DMS114 treated with DMSO at 0.1 percent for 48 hours (cell line): ENCODE results near the gene DHRS1.
"Not testable (repeated sequence)": the region's sequence is repeated elsewhere in the genome, so short reads cannot be mapped to it uniquely, and the experiment has no call there.

Source experiments
- DNase-seq: peaks from one replicate; lab custom pipeline; 2025; ENCODE audit not compliant: unreplicated experiment; lab: John Stamatoyannopoulos, UW

Gene DHRS1

GRCh38 chr14:24329073-24329663 lies 29.6 kb upstream of the DHRS1 start:
- no peak for DNase-seq

DNA sequence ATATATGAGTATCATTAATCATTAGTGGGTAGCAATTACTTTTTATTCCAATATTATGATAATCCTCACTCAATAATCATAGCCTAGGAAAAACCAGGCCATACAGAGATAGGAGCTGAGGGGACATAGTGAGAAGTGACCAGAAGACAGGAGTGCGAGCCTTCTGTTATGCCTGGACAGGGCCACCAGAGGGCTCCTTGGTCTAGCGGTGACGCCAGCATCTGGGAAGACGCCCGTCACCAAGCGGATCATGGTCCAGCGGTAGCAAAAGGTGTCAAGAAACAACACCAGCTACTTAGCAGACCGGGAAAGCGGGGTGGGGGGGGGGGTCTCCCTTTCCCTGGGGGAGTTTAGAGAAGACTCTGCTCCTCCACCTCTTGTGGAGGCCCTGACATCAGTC lies 28.3 kb upstream of the DHRS1 start:
- not testable (repeated sequence) for DNase-seq

- DNase-seq, result no peak
Observed at GRCh38 chr14:24327303-24327702, 27.7 kb upstream of the DHRS1 start.

GRCh38 chr14:24325963-24326362 lies 26.4 kb upstream of the DHRS1 start:
- no peak for DNase-seq

DNA sequence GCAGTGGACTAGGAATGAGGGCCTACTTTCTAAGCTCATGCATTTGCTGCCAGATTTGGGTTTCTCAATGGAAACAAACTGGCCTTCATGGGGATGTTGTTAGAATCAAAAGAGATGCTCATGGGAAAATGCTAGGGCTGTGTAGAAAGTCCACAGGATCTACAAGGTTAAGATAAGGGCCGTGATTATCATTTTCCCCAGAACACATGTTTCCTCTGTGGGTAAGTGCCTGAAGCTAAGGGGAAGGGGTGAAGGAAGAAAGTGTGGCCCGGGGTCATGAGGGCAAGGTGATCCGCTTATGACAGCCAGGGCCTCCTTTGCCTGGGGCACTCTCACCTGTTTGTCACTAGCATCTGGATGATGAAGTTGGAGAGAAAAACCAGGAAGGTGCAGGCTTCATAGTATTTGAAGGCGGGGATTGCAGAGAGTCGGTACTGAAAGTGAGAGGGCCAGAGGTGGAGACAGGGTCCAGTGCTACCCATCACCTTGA lies 25.5 kb upstream of the DHRS1 start:
- DNase-seq, result no peak

GRCh38 chr14:24324024-24324423 lies 24.4 kb upstream of the DHRS1 start:
- DNase-seq, result no peak

- no peak for DNase-seq
Observed at GRCh38 chr14:24323341-24323740, 23.8 kb upstream of the DHRS1 start.

GRCh38 chr14:24322672-24323071 lies 23.1 kb upstream of the DHRS1 start:
- no peak for DNase-seq

DNA sequence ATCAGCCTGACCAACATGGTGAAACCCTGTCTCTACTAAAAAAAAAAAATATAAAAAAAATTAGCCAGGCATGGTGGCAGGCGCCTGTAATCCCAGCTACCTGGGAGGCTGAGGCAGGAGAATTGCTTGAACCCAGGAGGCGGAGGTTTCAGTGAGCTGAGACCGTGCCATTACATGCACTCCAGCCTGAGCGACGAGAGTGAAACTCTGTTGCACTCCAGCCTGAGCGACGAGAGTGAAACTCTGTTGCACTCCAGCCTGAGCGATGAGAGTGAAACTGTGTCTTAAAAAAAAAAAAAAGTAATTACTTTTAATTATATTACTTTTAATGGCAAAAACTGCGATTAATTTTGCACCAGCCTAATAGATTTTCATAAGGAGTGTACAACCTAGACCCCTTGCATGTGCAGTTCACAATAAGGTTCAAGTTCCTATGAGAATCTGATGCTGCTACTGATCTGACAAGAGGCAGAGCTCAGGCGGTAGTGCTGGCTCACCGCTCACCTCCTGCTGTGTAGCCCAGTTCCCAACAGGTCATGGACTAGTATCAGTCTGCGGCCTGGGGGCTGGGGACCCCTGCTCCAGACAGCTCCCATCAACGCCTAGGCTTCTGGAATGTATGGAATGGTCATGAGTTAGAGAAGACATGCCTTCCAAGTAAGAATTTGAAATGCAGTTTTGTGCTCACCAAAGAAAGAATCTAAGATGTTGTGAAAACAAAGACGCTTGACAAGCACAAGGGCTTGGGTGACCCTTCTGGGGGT lies 21.8 kb upstream of the DHRS1 start:
- DNase-seq, result no peak

DNA sequence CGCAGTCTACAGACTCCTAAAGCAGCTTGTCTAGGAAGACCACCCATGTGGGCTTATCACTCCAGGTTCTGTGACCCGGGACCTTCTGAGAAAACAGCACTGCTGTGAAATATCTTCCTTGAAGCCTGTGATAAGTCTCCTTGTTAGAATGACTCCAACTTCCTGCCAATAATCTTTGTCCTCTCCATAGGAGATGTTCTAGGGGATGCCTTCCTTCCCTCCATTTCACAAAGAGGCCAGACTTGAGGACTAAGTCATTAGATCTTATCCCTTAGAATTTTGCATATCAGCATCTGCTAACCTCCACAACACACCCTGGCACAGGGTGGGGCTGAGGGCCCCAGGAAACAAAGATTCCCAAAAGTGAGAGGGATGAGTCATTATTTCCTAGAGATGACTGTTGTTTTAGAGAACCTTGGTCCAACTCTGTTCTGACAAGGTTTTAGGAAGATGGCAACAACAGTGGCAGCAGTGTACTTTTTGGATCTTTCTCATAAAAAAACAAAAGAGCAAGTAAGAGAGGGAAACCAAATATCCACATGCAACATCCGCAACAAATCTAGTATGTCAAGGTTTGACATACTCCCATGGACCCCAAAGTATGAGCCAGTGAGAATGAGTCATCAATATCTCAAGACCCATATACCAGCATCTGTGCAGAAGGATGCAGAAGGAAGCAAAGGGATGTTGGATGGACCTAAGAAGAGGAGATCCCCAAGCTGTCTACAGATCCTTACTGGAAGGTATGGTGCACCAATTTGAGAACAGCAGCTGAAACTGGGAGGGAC lies 17.8 kb upstream of the DHRS1 start:
- DNase-seq, result no peak

DNA sequence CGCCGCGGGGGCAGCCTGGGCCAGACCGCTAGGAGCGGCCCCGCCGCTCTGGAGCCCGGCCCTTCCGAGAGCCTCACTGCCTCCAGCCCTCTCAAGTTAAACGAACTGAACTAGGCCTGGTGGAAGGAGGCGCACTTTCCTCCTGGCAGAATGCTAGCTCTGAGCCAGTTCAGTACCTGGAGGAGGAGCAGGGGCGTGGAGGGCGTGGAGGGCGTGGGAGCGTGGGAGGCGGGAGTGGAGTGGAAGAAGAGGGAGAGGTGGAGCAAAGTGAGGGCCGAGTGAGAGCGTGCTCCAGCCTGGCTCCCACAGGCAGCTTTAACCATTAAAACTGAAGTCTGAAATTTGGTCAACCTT lies 17.0 kb upstream of the DHRS1 start:
- no peak for DNase-seq

DNA sequence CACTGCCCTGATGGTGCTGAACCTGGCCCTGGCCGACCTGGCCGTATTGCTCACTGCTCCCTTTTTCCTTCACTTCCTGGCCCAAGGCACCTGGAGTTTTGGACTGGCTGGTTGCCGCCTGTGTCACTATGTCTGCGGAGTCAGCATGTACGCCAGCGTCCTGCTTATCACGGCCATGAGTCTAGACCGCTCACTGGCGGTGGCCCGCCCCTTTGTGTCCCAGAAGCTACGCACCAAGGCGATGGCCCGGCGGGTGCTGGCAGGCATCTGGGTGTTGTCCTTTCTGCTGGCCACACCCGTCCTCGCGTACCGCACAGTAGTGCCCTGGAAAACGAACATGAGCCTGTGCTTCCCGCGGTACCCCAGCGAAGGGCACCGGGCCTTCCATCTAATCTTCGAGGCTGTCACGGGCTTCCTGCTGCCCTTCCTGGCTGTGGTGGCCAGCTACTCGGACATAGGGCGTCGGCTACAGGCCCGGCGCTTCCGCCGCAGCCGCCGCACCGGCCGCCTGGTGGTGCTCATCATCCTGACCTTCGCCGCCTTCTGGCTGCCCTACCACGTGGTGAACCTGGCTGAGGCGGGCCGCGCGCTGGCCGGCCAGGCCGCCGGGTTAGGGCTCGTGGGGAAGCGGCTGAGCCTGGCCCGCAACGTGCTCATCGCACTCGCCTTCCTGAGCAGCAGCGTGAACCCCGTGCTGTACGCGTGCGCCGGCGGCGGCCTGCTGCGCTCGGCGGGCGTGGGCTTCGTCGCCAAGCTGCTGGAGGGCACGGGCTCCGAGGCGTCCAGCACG lies 16.4 kb upstream of the DHRS1 start:
- DNase-seq, result no peak

GRCh38 chr14:24315243-24315806 lies 15.7 kb upstream of the DHRS1 start:
- no peak for DNase-seq

DNA sequence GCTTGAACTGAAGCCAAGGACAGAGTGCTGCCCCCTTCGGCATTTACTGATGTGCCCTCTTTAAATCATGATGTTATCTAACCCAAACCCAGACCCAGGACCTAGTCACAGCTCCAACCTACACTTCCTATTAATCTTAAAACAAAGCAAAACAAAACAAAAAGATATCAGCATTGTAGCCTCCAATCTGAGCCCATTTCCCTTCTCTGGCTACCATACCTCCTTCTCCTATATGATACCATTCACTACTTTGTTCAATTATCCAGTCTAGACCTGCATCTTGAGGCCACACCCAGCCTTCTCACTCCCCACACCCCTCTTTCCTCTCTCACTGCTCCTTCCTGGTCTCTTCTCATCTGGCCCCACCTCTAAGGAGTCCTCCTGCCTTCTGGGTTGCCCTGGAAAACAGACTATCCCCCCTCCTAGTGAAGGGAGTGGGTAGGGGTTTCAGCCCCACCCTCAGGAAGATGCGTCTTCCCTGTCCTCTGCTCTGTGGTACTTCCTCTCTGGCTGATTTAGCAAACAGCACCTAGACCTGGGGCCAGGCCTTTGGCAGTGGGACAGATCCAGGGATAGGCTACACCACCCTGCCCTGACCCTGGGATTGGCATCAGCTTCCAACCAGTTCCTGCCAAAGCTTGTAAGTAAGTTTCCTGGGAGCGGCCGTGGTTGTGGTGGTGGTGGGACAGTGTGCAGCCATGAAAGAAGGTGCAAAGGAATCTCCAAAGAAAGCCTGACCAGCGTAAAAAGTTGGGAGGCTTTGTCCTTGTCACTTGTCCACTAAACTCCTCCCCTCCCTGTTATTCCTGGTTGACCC lies 15.0 kb upstream of the DHRS1 start:
- no peak for DNase-seq

DNA sequence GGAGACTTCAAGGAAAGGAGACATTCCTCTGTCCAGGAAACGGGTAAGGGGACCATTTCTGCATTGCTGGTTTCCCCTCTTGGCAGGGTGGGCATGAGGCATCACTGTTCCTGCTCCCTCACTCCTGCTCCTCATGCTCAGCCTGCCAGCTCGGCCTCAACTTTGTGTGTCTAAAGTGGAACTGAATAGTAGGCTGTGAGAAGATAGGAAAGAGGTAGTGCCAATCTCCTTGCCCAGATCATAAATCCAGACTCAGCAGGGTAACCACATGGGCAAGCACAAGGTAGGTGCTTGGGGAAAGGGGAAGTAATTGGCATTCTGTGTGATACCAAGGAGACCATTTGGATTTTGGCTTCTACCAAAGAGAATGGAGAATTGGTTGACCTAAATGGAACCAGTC lies 14.3 kb upstream of the DHRS1 start:
- no peak for DNase-seq

DNA sequence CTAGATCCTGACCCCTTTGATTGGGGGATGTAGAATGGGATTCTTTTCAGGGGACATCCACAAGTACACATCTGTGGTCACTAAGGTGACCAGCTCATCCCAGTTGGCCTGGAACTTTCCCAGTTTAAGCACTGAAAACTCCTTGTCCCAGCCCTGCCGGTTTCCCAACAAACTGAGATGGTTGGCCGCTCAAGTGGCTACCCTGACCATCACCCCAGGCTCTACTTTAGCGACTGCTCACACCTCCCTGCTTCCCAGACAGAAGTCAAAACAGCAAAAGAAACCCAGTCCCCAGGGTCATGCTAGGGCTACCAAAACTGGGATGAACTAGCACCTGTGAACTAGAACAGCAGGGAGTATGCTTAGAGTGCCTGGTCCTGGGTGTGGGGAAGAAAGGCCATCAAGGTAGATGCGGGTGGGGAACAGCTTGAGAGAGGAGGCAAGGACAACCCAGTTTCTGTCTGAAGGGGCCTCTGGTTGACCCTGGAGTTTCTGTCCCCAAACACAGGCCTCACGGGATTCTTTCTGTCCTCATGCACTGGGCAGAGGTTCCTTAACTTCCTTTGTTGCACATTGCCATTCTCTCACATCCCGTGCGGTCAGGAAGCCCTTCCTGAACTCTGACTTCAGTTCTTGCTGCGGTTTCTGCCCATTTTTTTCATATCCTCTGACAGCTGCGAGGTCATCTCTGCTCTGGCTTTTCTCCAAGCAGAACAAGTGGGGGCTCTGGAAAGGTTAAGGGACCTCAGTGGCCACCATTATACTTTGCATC lies 13.3 kb upstream of the DHRS1 start:
- no peak for DNase-seq

- no peak for DNase-seq
Observed at GRCh38 chr14:24311837-24312615, 12.4 kb upstream of the DHRS1 start.
